ENCODE results near the gene ZNF785.

GRCh38 chr16:30569746-30570635 is 15.5 kb downstream of the ZNF785 start:
- no peak for TF ChIP-seq GATA2 (IDR thresholded peaks at IDR 0.05; ENCODE audit: low read depth, low read length)
- TF ChIP-seq GATA3 (IDR thresholded peaks at IDR 0.05; ENCODE audit: low read depth, low read length), result no peak

Data from SH-SY5Y (cell line).